K562 (cell line): Measurements from ENCODE around the gene TFEB. TPM values are rescaled to one million over a fixed set of nuclear protein-coding genes. Genes with fewer than 3 reads are reported as not detected.

ENCODE experiments used
- ATAC-seq: fragments of 200-7000 bp; cut with Tn5 transposase; 3 replicates; pipeline ENCODE4 v1.9.1; 2020; ENCODE audit warnings: moderate library complexity
- BruUV-seq: library from RNA; stranded (reverse); fragments of 400-500 nt; replicated peaks from 2 replicates; lab custom pipeline; 2021; lab: Mats Ljungman, UMichigan
- CTCF ChIA-PET: fragments of 300-600 bp; formaldehyde crosslinking; extraction: SDS; loops from one replicate; lab custom pipeline; 2021; ENCODE audit warnings: low intra/inter-chr PET ratio; lab: Yijun Ruan, JAX
- POLR2A ChIA-PET: fragments of 300-600, 350-650 bp; sonication (Branson Sonifier 250); formaldehyde crosslinking; extraction: SDS; loops from one replicate; lab custom pipeline; 2021; ENCODE audit warnings: antibody characterized with exemption, inconsistent platforms; lab: Yijun Ruan, JAX
- DNase-seq, 4 experiments: peaks; one replicate each; pipeline versions ENCODE4 v3.0.0 to v3.0.0-alpha.2; 2011 to 2018; ENCODE audit warnings: low spot score in 3 of 4, mixed read lengths in 3 of 4; ENCODE audit errors: extremely low read depth in 1 of 4
- FAIRE-seq: peaks from 2 replicates; lab custom pipeline; 2011; peaks lifted over from hg19 to GRCh38; lab: Jason Lieb, UNC
- H2AFZ ChIP-seq: 2 replicates; pipeline ENCODE4 v1.6.0; 2011; ENCODE audit warnings: low read depth, low read length, control low read depth, inconsistent platforms
- H3K27ac ChIP-seq: fragments of 200-600 bp; 3 replicates; pipeline ENCODE4 v1.8.0; 2011; ENCODE audit warnings: low read depth, mild to moderate bottlenecking, control low read depth, inconsistent platforms, low read length, moderate library complexity, mixed read lengths; ENCODE audit errors: extremely low read depth
- H3K27me3 ChIP-seq, 2 experiments: fragments of 300-600 bp in 1 of 2; 2 replicates in 1 of 2; 3 replicates in 1 of 2; pipeline versions ENCODE4 v1.6.0 to v1.8.0; 2011; ENCODE audit warnings: inconsistent platforms in 2 of 2, low read length in 2 of 2, mild to moderate bottlenecking in 1 of 2, mixed read lengths in 1 of 2, moderate library complexity in 1 of 2; ENCODE audit not compliant: control insufficient read depth in 2 of 2, insufficient read depth in 2 of 2
- H3K36me3 ChIP-seq: fragments of 300-600 bp; 3 replicates; pipeline ENCODE4 v1.8.0; 2011; ENCODE audit warnings: mild to moderate bottlenecking, low read length, inconsistent platforms; ENCODE audit not compliant: control insufficient read depth, insufficient read depth
- H3K4me1 ChIP-seq, 2 experiments: fragments of 200-600 bp in 1 of 2; replicated peaks in 1 of 2; 2 replicates in 1 of 2; 3 replicates in 1 of 2; pipeline versions ENCODE4 v1.5.1 to v1.8.0; 2011; ENCODE audit warnings: inconsistent platforms in 2 of 2, low read length in 2 of 2, mild to moderate bottlenecking in 1 of 2, mixed read lengths in 1 of 2, moderate library complexity in 1 of 2; ENCODE audit not compliant: control insufficient read depth in 2 of 2, insufficient read depth in 2 of 2
- H3K4me2 ChIP-seq: 2 replicates; pipeline ENCODE4 v1.6.1; 2011; ENCODE audit warnings: low read length, control low read depth, inconsistent platforms, mixed read lengths; ENCODE audit not compliant: insufficient read depth
- H3K4me3 ChIP-seq: fragments of 200-600 bp; sonication (generic), shearing (Covaris generic); 2 replicates; pipeline ENCODE4 v1.5.1; 2016; ENCODE audit warnings: control low read depth, inconsistent platforms
- H3K79me2 ChIP-seq: fragments of 200-600 bp; 3 replicates; pipeline ENCODE4 v1.8.0; 2011; ENCODE audit warnings: low read length, inconsistent platforms; ENCODE audit not compliant: control insufficient read depth, insufficient read depth
- H3K9ac ChIP-seq, 2 experiments: 2 replicates each; pipeline versions ENCODE4 v1.6.0 to v1.6.1; 2011; ENCODE audit warnings: low read depth in 2 of 2, low read length in 2 of 2, control low read depth in 1 of 2, inconsistent platforms in 1 of 2, mild to moderate bottlenecking in 1 of 2, mixed read lengths in 1 of 2; ENCODE audit not compliant: insufficient read depth in 1 of 2
- H3K9me1 ChIP-seq: one replicate; pipeline ENCODE4 v1.6.0; 2011; ENCODE audit warnings: inconsistent platforms, mild to moderate bottlenecking, low read length, moderate library complexity; ENCODE audit not compliant: control insufficient read depth, insufficient read depth
- H3K9me3 ChIP-seq: replicated peaks from 2 replicates; pipeline ENCODE4 v1.5.1; 2011; ENCODE audit warnings: low read depth, low read length, inconsistent platforms; ENCODE audit not compliant: control insufficient read depth, insufficient read depth
- H4K20me1 ChIP-seq: replicated peaks from 2 replicates; pipeline ENCODE4 v1.6.1; 2011; ENCODE audit warnings: low read length, inconsistent platforms, mixed read lengths; ENCODE audit not compliant: control insufficient read depth, insufficient read depth
- HNRNPLL ChIP-seq: fragments of 200-400 bp; formaldehyde crosslinking; IDR thresholded peaks from 2 replicates; pipeline ENCODE4 v1.6.1; 2017; ENCODE audit warnings: low read length, low read depth, mild to moderate bottlenecking; ENCODE audit not compliant: poor library complexity, severe bottlenecking
- IRF1 ChIP-seq: sonication (generic); formaldehyde crosslinking; IDR thresholded peaks from 2 replicates; pipeline ENCODE4 v1.8.0; 2022; ENCODE audit warnings: missing genetic modification reagents, mild to moderate bottlenecking, borderline replicate concordance
- POLR2B ChIP-seq: fragments of 450-650 bp; IDR thresholded peaks from 2 replicates; pipeline ENCODE4 v1.6.1; 2018; ENCODE audit warnings: low read depth; ENCODE audit not compliant: partially characterized antibody
- PRPF4 ChIP-seq: fragments of 200-400 bp; formaldehyde crosslinking; IDR thresholded peaks from one replicate; pipeline ENCODE4 v1.6.1; 2017; ENCODE audit warnings: low read length, low read depth, mild to moderate bottlenecking; ENCODE audit not compliant: insufficient read depth, poor library complexity, severe bottlenecking
- PURB ChIP-seq: sonication (generic); formaldehyde crosslinking; IDR thresholded peaks from 2 replicates; pipeline ENCODE4 v1.9.0; 2021; ENCODE audit warnings: low read depth, mild to moderate bottlenecking, missing genetic modification reagents
- STAT5B ChIP-seq: fragments of 250-450 bp; sonication (Bioruptor Pico); IDR thresholded peaks from 2 replicates; pipeline ENCODE4 v1.8.0; 2021; ENCODE audit warnings: mild to moderate bottlenecking, inconsistent platforms
- ZNF764 ChIP-seq: fragments of 250-450 bp; sonication (Bioruptor Pico); IDR thresholded peaks from 2 replicates; pipeline ENCODE4 v1.4.0; 2020; ENCODE audit warnings: low read depth, mild to moderate bottlenecking, moderate library complexity
- WGBS: fragments of 100-300 bp; shearing (Covaris generic); methylation state at CpG from one replicate; pipeline ENCODE4 v1.1.6; 2016; ENCODE audit warnings: low coverage, mixed read lengths; ENCODE audit not compliant: insufficient coverage; ENCODE audit errors: missing lambda C conversion rate; 5-methylcytosine and 5-hydroxymethylcytosine counted together
- in situ Hi-C: fragments of 300-500 bp; cut with MboI; formaldehyde crosslinking; loops from 4 replicates; pipeline ENCODE4 v1.15.0; 2018; ENCODE audit warnings: inconsistent platforms, mixed read lengths
- intact Hi-C: fragments of 100-400 bp; cut with micrococcal nuclease; formaldehyde crosslinking; loops from 2 replicates; pipeline ENCODE4 v1.14.2; 2022
- polyA plus RNA-seq, 8 experiments: library from polyadenylated mRNA; depleted of rRNA in 4 of 8; stranded (reverse) in 5 of 8; unstranded in 3 of 8; fragments of >200 nt; fragmentation: Nextera tagmentation in 2 of 8; fragmentation: Illumina TruSeq in 1 of 8; extraction: Ambion mirVana in 2 of 8; extraction: Trizol in 1 of 8; gene quantifications; 2 replicates each; pipeline versions ENCODE4 v1.2.1 to v1.2.3, GENCODE V29; 2011 to 2014; ENCODE audit warnings: inconsistent platforms in 1 of 8, missing spikeins in 1 of 8
- total RNA-seq, 7 experiments: library from RNA; depleted of rRNA in 6 of 7; stranded (reverse); fragments of >200 nt in 6 of 7; fragmentation: Illumina TruSeq in 2 of 7; extraction: Trizol in 2 of 7; gene quantifications; 2 replicates each; pipeline versions ENCODE4 v1.2.1 to v1.2.3, GENCODE V29; 2011 to 2021; ENCODE audit warnings: low replicate concordance in 1 of 7

The TFEB gene
- total and polyA plus RNA-seq, 9 of the 15 experiments (the other 6 are each of a cell fraction or from before 2014, with no cell fraction given): 0.04 to 4.7 (median 2.0) TPM

GRCh38 chr6:41720783-41721182, 14.6 kb downstream of the TFEB start (continued):
- TF ChIP-seq IRF1 (CRISPR knock-in tag) (no peak), STAT5B (no peak)

DNA sequence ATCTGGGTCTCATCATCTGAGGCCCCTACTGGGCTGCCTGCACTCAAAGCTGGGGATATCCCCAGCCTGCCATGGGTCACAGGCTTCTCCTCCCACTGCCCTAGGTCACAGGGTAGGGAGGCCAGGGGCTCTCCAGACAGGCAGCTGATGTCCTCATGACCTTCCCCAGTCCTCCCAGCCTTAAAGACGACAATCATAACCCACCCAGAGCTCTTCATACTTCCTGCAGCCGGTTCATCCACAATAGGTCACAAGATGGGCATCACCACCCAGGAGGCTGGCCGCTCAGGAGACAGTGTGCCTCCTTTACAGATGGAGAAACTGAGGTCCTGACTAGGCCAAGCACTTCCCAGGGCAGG, 15.2 kb downstream of the TFEB start:
- Histone ChIP-seq H2AFZ (no peak overlapping the region), H3K9ac (no peak overlapping the region), H3K4me1 (peaks cover 16 to 18% of the 10 kb centered on the region in 2 experiments), H3K9me1 (no peaks in the 10 kb centered on the region), H3K27me3 (peaks cover 2 to 18% of the 10 kb centered on the region in 2 experiments; a peak in 3 of 5 replicates), H3K4me2 (no peak overlapping the region), H3K79me2 (no peaks in the 10 kb centered on the region), H3K4me3 (no peak overlapping the region), H3K27ac (no peak overlapping the region), H3K9me3 (no peaks in the 10 kb centered on the region), H4K20me1 (peaks cover 20% of the 10 kb centered on the region; the same call in 1 of the 2 replicates), H3K36me3 (no peaks in the 10 kb centered on the region)
- no TSS peak for BruUV-seq
- ChIA-PET POLR2A (interaction anchor here (0.6 to 2.1 kb wide), 6 partner anchors 10 to 58 kb away, joined by 3 to 11 read pairs (median 4); no protein-coding TSS in a partner anchor), CTCF (no interaction called here)
- FAIRE-seq (no peak), ATAC-seq (no peak), DNase-seq (no peak)
- WGBS: 11% methylated on average over 3 of the region's 3 CpGs
- intact Hi-C loops: no loop called here
- in situ Hi-C loops: no loop called here
- TF ChIP-seq STAT5B: no peak
- no peak for TF ChIP-seq POLR2B
- no peak for TF ChIP-seq HNRNPLL
- TF ChIP-seq ZNF764 (CRISPR knock-in tag): no peak
- no peak for TF ChIP-seq PRPF4
- no peak for TF ChIP-seq PURB (CRISPR knock-in tag)
